Measurements from ENCODE around the gene MUTYH. TPM values are rescaled to one million over a fixed set of nuclear protein-coding genes. Genes with fewer than 3 reads are reported as not detected.
"Not testable (repeated sequence)": the region's sequence is repeated elsewhere in the genome, so short reads cannot be mapped to it uniquely, and the experiment has no call there.

Gene MUTYH
- polyA plus RNA-seq, 6 donors from 2014 or later: 10.4 to 25.3 (median 18.7) TPM

DNA sequence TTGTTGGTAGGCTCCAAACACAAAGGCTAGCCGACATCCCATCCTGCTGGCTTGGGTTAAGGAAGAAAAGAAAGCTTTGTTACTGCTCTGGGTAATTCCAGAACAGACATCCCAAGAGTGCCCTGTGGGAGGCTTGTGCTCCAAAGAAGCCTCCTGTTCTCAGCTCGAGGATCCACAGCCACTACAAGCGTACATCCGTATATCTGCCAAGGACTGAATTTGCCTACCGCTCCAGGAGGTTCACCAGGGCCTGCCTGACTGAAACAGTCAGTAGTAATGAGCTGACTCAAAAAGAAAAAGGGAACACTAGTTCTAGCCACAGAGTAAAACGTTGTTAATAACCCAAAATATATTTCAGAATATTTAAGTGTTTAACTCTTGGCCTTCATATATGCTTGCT, 24.8 kb upstream of the MUTYH start:
- Mint-ChIP-seq H3K4me1 (peaks cover 7 to 11% (median 9%) of the 10 kb centered on the region in 3 donors), H3K4me3 (no peak overlapping the region), H3K27me3 (no peaks in the 10 kb centered on the region), H3K27ac (peak overlapping the region in 1 of 6 donors; percentile 18), H3K9me3 (no peaks in the 10 kb centered on the region), H3K36me3 (peaks cover 0 to 4% of the 10 kb centered on the region in 2 donors)
- no peak for ATAC-seq (ENCODE audit: low read depth in 2 of 2)
- DNase-seq: no peak

DNA sequence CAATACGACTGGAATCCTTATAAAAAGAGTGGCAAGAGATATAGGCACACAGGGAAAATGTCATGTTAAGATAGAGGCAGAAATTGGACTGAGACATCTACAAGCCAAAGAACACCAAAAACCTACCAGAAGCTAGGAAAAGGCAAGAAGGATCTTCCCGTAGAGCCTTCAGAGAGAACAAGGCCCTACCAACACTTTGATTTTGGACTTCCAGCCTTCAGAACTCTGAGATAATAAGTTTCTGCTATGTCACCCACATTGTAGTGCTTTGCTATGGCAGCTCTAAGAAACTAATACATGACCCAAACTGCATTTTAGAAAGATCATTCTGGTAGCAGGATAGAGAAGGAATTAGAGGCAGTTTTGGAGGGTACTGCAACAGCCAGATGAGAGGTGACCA, 24.1 kb upstream of the MUTYH start:
- Mint-ChIP-seq H3K4me3 (no peak overlapping the region), H3K27ac (peak overlapping the region in 2 of 6 donors; percentile 37 to 60), H3K9me3 (no peaks in the 10 kb centered on the region), H3K36me3 (peaks cover 0 to under 1% of the 10 kb centered on the region in 2 donors), H3K27me3 (no peaks in the 10 kb centered on the region), H3K4me1 (peaks cover 5 to 14% (median 8%) of the 10 kb centered on the region in 3 donors)
- ATAC-seq (ENCODE audit: low read depth in 2 of 2): no peak
- DNase-seq: no peak

DNA sequence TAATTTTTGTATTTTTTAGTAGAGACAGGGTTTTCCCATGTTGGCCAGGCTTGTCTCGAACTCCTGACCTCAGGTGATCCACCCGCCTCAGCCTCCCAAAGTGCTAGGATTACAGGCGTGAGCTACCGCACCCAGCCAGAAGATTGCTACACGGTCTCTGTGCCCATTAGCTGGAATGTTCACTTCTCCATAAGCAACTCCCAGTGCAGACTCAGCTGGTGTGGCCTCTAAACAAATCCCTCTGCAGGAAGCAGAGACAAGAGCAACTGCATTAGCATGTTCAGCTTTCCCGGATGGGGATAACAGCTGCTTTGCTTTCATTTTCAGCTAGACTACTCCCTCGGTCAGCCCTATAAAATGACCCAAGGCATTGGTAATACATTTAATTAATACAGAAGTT, 20.7 kb upstream of the MUTYH start:
- H3K9me3 Mint-ChIP-seq; ATAC-seq (ENCODE audit: low read depth in 2 of 2); H3K36me3 Mint-ChIP-seq; H3K27me3 Mint-ChIP-seq; DNase-seq: not testable (repeated sequence)
- Mint-ChIP-seq H3K4me1 (peaks cover 5 to 14% (median 9%) of the 10 kb centered on the region in 3 donors), H3K27ac (peak overlapping the region in 2 of 6 donors; percentile 29 to 62), H3K4me3 (peak overlapping the region in 2 of 8 donors; percentile 16 to 21)

GRCh38 chr1:45359882-45360513, 19.8 kb upstream of the MUTYH start:
- Mint-ChIP-seq H3K36me3 (peaks cover 0 to 4% of the 10 kb centered on the region in 2 donors), H3K4me3 (peak overlapping the region in 6 of 8 donors; percentile 19 to 88 (median 42)), H3K27me3 (no peaks in the 10 kb centered on the region), H3K4me1 (peaks cover 5 to 15% (median 14%) of the 10 kb centered on the region in 3 donors), H3K9me3 (no peaks in the 10 kb centered on the region), H3K27ac (peak overlapping the region in 2 of 6 donors; percentile 57 to 62)
- peak; percentile 71 to 78 for ATAC-seq (ENCODE audit: low read depth in 2 of 2)
- DNase-seq: peak; percentile 59

DNA sequence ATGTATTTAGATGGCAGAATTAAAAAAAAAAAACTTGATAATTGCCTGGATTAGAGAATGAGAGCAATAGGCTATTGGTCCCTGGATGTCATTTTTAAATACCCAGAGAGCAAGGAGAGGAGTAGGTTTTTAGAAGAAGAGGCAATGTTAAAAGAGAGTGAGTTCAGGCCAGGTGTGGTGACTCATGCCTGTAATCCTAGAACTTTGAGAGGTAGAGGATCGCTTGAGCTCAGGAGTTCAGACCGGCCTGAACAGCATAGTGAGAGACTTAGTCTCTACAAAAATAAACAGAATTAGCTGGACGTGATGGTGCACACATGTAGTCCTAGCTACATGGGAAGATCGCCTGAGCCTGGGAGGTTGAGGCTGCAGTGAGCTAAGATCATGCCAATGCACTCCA, 15.9 kb upstream of the MUTYH start:
- Mint-ChIP-seq H3K4me1 (peaks cover 5 to 15% (median 9%) of the 10 kb centered on the region in 3 donors), H3K4me3 (no peak overlapping the region), H3K36me3 (peaks cover 0 to 8% of the 10 kb centered on the region in 2 donors), H3K27me3 (no peaks in the 10 kb centered on the region), H3K27ac (peak overlapping the region in 2 of 6 donors; percentile 9 to 33), H3K9me3 (no peaks in the 10 kb centered on the region)
- ATAC-seq (ENCODE audit: low read depth in 2 of 2) (no peak), DNase-seq (no peak)

DNA sequence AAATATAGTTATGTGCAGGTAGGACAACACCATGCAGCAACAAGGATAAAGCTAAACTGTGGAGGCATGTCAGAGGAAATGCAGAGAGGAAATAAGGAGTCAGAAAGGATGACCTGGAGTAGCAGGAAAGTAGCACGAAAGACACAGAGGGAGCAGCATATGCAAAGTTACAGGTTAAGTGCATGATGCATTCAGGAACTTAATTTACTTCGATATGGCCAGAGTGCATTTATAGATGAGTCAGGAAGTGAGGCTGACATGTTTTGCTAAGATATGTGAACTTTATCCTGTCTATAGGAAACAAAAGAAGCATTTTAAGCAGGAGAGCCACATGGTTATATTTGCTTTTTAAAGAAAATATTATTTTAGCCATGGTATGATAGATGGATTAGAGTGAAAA, 15.4 kb upstream of the MUTYH start:
- no peak for ATAC-seq (ENCODE audit: low read depth in 2 of 2)
- no peak for DNase-seq
- H3K27me3 Mint-ChIP-seq: no peaks in the 10 kb centered on the region
- no peak overlapping the region for H3K4me3 Mint-ChIP-seq
- H3K36me3 Mint-ChIP-seq: peaks cover 0 to 8% of the 10 kb centered on the region in 2 donors
- peaks cover 0 to 15% (median 9%) of the 10 kb centered on the region in 3 donors for H3K4me1 Mint-ChIP-seq
- H3K27ac Mint-ChIP-seq: peak overlapping the region in 1 of 6 donors; percentile 33
- H3K9me3 Mint-ChIP-seq: no peaks in the 10 kb centered on the region

DNA sequence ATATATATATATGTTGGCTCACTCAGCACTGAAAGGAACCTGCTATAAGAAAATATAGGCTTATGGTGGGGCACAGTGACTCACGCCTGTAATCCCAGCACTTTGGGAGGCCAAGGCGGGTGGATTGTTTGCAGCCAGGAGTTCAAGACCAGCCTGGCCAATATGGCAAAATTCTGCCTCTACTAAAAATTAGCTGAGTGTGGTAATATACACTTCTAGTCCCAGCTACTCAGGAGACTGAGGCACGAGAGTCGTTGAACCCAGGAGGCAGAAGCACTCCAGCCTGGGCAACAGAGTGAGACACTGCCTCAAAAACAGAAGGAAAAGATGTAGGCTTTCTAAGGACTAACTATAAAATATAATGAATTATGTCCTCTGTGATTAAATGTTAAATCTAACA, 14.6 kb upstream of the MUTYH start:
- peaks cover 0 to 8% of the 10 kb centered on the region in 2 donors for H3K36me3 Mint-ChIP-seq
- H3K4me3 Mint-ChIP-seq: no peak overlapping the region
- peak overlapping the region in 1 of 6 donors; percentile 32 for H3K27ac Mint-ChIP-seq
- H3K4me1 Mint-ChIP-seq: peaks cover 0 to 10% (median 1%) of the 10 kb centered on the region in 3 donors
- no peaks in the 10 kb centered on the region for H3K9me3 Mint-ChIP-seq
- DNase-seq: no peak
- no peak for ATAC-seq (ENCODE audit: low read depth in 2 of 2)
- no peaks in the 10 kb centered on the region for H3K27me3 Mint-ChIP-seq

- peaks cover 0 to 11% (median 0%) of the 10 kb centered on the region in 3 donors for H3K4me1 Mint-ChIP-seq
- no peaks in the 10 kb centered on the region for H3K9me3 Mint-ChIP-seq
- H3K27me3 Mint-ChIP-seq: no peaks in the 10 kb centered on the region
- DNase-seq (no peak), ATAC-seq (ENCODE audit: low read depth in 2 of 2) (no peak)
- H3K36me3 Mint-ChIP-seq: peaks cover 0 to 8% of the 10 kb centered on the region in 2 donors
- H3K4me3 Mint-ChIP-seq: no peak overlapping the region
- H3K27ac Mint-ChIP-seq: no peak overlapping the region
These were observed 13.4 kb upstream of the MUTYH start for GRCh38 chr1:45353685-45354084.

DNA sequence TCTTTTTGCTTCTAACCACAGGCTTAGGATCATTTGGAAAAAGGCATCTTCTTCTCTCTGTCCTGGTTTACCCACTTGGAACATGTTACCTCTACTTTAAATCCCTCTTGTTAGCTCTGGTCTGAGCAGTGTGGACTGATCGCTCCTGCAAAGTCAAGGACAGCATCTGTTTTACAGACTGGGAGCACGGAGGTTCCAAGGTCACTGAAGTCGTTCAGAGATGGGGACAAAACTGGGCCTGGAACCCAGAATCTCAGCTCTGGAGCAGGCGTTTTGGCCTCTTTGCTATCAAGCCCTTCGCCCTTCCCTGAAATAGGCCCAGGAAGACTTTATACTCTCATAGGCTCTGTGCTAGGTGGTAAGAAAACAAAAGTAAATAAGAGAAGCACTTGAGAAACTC, 11.3 kb upstream of the MUTYH start:
- H3K27me3 Mint-ChIP-seq: no peaks in the 10 kb centered on the region
- peaks cover 0 to 4% of the 10 kb centered on the region in 2 donors for H3K36me3 Mint-ChIP-seq
- DNase-seq (no peak), ATAC-seq (ENCODE audit: low read depth in 2 of 2) (no peak)
- H3K4me3 Mint-ChIP-seq: no peak overlapping the region
- H3K4me1 Mint-ChIP-seq: peaks cover 0 to 11% (median 0%) of the 10 kb centered on the region in 3 donors
- no peak overlapping the region for H3K27ac Mint-ChIP-seq
- no peaks in the 10 kb centered on the region for H3K9me3 Mint-ChIP-seq

DNA sequence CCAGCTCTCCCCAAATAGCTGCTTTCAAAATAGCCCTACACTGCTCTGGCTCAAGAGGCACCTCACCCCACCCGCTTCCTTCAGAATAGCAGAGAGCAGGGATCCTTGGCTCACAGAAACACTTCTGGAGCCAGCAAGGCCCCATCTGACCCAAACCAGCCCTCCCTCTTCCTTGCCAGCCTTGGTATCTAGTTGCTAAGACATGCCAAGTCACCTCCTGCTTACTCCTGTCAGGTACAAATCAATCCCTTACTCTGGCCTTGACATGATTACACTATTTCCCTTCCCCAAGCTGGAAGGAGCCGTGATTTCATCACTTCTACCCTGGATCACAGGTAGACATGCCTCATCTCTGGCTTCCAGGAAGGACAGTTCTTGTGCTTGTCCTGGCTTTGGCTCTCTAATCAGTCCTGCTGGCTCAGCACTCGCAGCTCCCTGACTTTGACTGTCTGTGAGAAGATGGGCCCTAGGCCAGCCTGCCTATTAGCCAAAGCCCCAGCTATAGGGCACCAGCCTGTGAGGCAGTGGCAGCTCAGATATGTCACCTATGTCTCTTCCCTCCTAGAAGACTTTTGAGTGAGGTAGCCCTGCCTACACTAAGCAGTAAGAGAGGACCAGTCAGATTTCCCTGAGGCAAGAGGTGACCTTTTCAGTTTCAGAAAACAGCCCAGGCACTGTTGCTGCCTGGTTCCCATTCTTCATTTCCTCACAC, 8.9 kb upstream of the MUTYH start:
- DNase-seq: no peak

GRCh38 chr1:45348609-45348965, 8.3 kb upstream of the MUTYH start:
- Mint-ChIP-seq H3K36me3 (peaks cover 0 to 4% of the 10 kb centered on the region in 2 donors), H3K27ac (peak overlapping the region in 4 of 6 donors; percentile 13 to 75 (median 71)), H3K4me1 (peaks cover 0 to 8% (median 3%) of the 10 kb centered on the region in 3 donors), H3K4me3 (no peak overlapping the region), H3K27me3 (no peaks in the 10 kb centered on the region), H3K9me3 (no peaks in the 10 kb centered on the region)
- ATAC-seq (ENCODE audit: low read depth in 2 of 2): no peak
- no peak for DNase-seq

More for the DNA sequence above, 8.9 kb upstream of the MUTYH start:
- no peak for ATAC-seq (ENCODE audit: low read depth in 2 of 2)
- peaks cover 0 to 4% of the 10 kb centered on the region in 2 donors for H3K36me3 Mint-ChIP-seq
- peaks cover 0 to 6% (median 3%) of the 10 kb centered on the region in 3 donors for H3K4me1 Mint-ChIP-seq
- no peak overlapping the region for H3K4me3 Mint-ChIP-seq
- no peaks in the 10 kb centered on the region for H3K27me3 Mint-ChIP-seq
- no peaks in the 10 kb centered on the region for H3K9me3 Mint-ChIP-seq
- H3K27ac Mint-ChIP-seq: peak overlapping the region in 3 of 6 donors; percentile 12 to 73 (median 49)

DNA sequence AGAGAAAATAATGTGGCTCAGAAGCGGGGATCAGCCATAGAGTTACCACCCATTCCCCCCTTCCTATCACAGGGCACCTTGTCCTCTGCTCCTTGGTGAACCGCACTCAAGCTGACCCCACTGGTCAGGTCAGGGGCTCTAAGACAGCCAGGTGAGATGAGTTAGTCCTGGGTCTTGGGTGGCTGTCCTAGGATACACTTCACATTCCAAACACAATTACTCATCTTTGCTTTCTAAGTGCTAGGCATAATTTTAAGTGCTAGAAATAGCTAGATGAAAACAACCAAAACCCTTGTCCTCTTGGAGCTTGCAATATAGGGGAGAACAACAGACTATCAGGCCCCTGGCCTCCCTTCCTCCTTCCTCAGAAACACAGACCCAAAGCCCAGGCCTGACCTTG, 7.8 kb upstream of the MUTYH start:
- ATAC-seq (ENCODE audit: low read depth in 2 of 2) (no peak), DNase-seq (no peak)
- Mint-ChIP-seq H3K9me3 (no peaks in the 10 kb centered on the region), H3K4me3 (no peak overlapping the region), H3K4me1 (peaks cover 0 to 11% (median 3%) of the 10 kb centered on the region in 3 donors), H3K27ac (peak overlapping the region in 5 of 6 donors; percentile 33 to 75 (median 49)), H3K27me3 (no peaks in the 10 kb centered on the region), H3K36me3 (peaks cover 0 to 4% of the 10 kb centered on the region in 2 donors)

DNA sequence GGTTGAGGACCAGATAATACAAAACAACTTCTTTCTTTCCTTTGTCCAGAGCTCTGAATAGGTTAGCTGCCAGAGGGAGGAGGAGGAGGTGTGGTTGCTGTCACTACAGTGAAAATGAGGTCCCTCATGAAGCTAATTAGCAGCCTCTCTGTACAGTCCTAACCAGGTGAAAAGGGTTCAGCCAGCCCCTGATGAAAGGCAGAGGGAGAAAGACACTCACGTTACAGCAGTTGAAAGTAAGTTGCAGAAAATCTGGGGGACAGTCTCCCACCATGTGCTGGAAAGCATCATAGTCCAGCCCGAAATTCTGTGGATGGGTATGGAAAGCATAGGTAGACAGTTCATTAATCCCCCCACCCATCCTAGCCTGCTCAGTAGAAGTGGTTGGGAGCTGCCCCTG, 6.2 kb upstream of the MUTYH start:
- Mint-ChIP-seq H3K4me3 (no peak overlapping the region), H3K27me3 (no peaks in the 10 kb centered on the region), H3K9me3 (no peaks in the 10 kb centered on the region), H3K27ac (peak overlapping the region in 4 of 6 donors; percentile 29 to 77 (median 60)), H3K4me1 (peaks cover 10 to 23% (median 11%) of the 10 kb centered on the region in 3 donors), H3K36me3 (peaks cover 0 to 5% of the 10 kb centered on the region in 2 donors)
- ATAC-seq (ENCODE audit: low read depth in 2 of 2): no peak
- DNase-seq: no peak

GRCh38 chr1:45345014-45345413, 4.8 kb upstream of the MUTYH start:
- Mint-ChIP-seq H3K4me1 (peaks cover 20 to 37% (median 25%) of the 10 kb centered on the region in 3 donors), H3K27me3 (no peaks in the 10 kb centered on the region), H3K4me3 (peak overlapping the region in 1 of 8 donors; percentile 33), H3K9me3 (no peaks in the 10 kb centered on the region), H3K36me3 (peaks cover 0 to 5% of the 10 kb centered on the region in 2 donors), H3K27ac (peak overlapping the region in 3 of 6 donors; percentile 24 to 65 (median 29))
- no peak for DNase-seq
- no peak for ATAC-seq (ENCODE audit: low read depth in 2 of 2)
